Memory B cell (primary cell): Measurements from ENCODE around the gene DNAJC6.

Source experiments
- ATAC-seq: fragments of 150-1000 bp; cut with Tn5 transposase; 2 replicates; pipeline ENCODE4 v1.10.0; 2021; ENCODE audit warnings: low read depth, mild to moderate bottlenecking, moderate library complexity
- DNase-seq, 2 donors: peaks; one replicate each; pipeline ENCODE4 v3.0.0; 2022; ENCODE audit warnings: low spot score in 2 of 2
- H3K27ac Mint-ChIP-seq: one replicate; pipeline ENCODE4 v1.8.0; 2022; ENCODE audit warnings: mild to moderate bottlenecking, moderate library complexity, mixed read lengths
- H3K27me3 Mint-ChIP-seq: one replicate; pipeline ENCODE4 v1.8.0; 2022; ENCODE audit warnings: mixed read lengths
- H3K36me3 Mint-ChIP-seq: one replicate; pipeline ENCODE4 v1.8.0; 2022; ENCODE audit warnings: mild to moderate bottlenecking, mixed read lengths
- H3K4me1 Mint-ChIP-seq: one replicate; pipeline ENCODE4 v1.8.0; 2022; ENCODE audit warnings: mixed read lengths
- H3K4me3 Mint-ChIP-seq: one replicate; pipeline ENCODE4 v1.8.0; 2022; ENCODE audit warnings: mild to moderate bottlenecking, moderate library complexity, mixed read lengths
- H3K9me3 Mint-ChIP-seq: one replicate; pipeline ENCODE4 v1.8.0; 2022; ENCODE audit warnings: mixed read lengths

The DNAJC6 gene

GRCh38 chr1:65388908-65389695, 79.8 kb downstream of the DNAJC6 start:
- ATAC-seq = no peak
- H3K27ac Mint-ChIP-seq = no peak overlapping the region

GRCh38 chr1:65392497-65392896, 83.2 kb downstream of the DNAJC6 start:
- H3K4me1 Mint-ChIP-seq = no peaks in the 10 kb centered on the region
- H3K27ac Mint-ChIP-seq = no peak overlapping the region
- H3K36me3 Mint-ChIP-seq = peaks cover 1% of the 10 kb centered on the region
- no peak for ATAC-seq
- no peak for DNase-seq
- no peaks in the 10 kb centered on the region for H3K27me3 Mint-ChIP-seq
- no peak overlapping the region for H3K4me3 Mint-ChIP-seq
- no peaks in the 10 kb centered on the region for H3K9me3 Mint-ChIP-seq

More at GRCh38 chr1:65388908-65389695, 79.8 kb downstream of the DNAJC6 start:
- Mint-ChIP-seq H3K27me3 (peaks cover 2% of the 10 kb centered on the region), H3K4me1 (no peaks in the 10 kb centered on the region), H3K9me3 (no peaks in the 10 kb centered on the region), H3K36me3 (no peaks in the 10 kb centered on the region), H3K4me3 (no peak overlapping the region)
- no peak for DNase-seq

GRCh38 chr1:65393347-65393746, 84.0 kb downstream of the DNAJC6 start:
- Mint-ChIP-seq H3K9me3 (no peaks in the 10 kb centered on the region), H3K27me3 (peaks cover under 1% of the 10 kb centered on the region), H3K4me3 (no peak overlapping the region), H3K27ac (no peak overlapping the region), H3K4me1 (no peaks in the 10 kb centered on the region), H3K36me3 (peaks cover 1% of the 10 kb centered on the region)
- ATAC-seq = no peak
- DNase-seq = no peak

DNA sequence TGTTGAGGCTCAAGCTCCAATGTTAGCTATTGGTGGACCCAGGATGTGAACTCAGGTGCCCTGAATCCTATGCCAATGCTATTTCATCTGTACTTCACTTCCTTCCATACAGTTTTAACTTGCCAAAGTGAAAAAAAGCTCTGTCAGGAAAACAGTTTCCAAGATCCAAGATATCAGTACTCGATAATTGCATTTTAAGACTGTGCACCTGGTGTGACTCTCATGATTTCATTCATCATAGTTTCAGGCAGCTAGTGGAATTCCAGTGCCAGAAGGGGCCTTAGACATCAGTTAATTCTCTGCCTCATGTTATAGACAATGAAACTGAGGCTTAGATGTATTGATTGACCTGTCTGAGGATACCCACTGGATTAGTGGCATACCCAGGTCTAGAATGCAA, 84.6 kb downstream of the DNAJC6 start:
- H3K36me3 Mint-ChIP-seq = peaks cover 1% of the 10 kb centered on the region
- H3K27me3 Mint-ChIP-seq = peaks cover 1% of the 10 kb centered on the region
- DNase-seq = no peak
- ATAC-seq = no peak
- H3K4me1 Mint-ChIP-seq = no peaks in the 10 kb centered on the region
- no peak overlapping the region for H3K27ac Mint-ChIP-seq
- no peak overlapping the region for H3K4me3 Mint-ChIP-seq
- H3K9me3 Mint-ChIP-seq = no peaks in the 10 kb centered on the region

- Mint-ChIP-seq H3K9me3 (no peaks in the 10 kb centered on the region), H3K4me1 (no peaks in the 10 kb centered on the region), H3K4me3 (no peak overlapping the region), H3K36me3 (peaks cover 1% of the 10 kb centered on the region), H3K27me3 (peaks cover 1% of the 10 kb centered on the region), H3K27ac (no peak overlapping the region)
- DNase-seq (no peak), ATAC-seq (no peak)
Observed at GRCh38 chr1:65395887-65396612, 86.7 kb downstream of the DNAJC6 start.

DNA sequence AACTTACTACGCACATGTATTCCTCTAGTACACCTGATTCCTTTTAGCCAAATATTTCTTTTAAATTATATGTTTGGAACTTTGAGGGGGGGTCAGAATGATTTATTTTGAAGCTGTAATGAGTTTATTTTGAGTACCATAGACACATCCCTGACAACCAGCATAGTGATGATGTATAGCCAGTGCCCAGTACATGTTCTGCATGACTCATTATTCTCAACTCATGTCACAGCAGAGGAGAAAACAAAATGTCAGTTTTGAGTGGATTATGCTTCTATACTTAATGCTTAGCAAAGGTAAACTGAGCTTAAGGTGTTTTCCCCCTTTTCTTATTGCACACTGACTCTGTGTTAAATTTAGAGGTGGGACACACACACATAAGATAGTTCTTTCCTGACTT, 88.7 kb downstream of the DNAJC6 start:
- Mint-ChIP-seq H3K27ac (no peak overlapping the region), H3K9me3 (no peaks in the 10 kb centered on the region), H3K4me3 (no peak overlapping the region), H3K36me3 (peaks cover 1% of the 10 kb centered on the region), H3K27me3 (peaks cover 1% of the 10 kb centered on the region), H3K4me1 (no peaks in the 10 kb centered on the region)
- DNase-seq = no peak
- ATAC-seq = no peak

GRCh38 chr1:65399003-65399402, 89.7 kb downstream of the DNAJC6 start:
- H3K9me3 Mint-ChIP-seq = no peaks in the 10 kb centered on the region
- peaks cover 1% of the 10 kb centered on the region for H3K27me3 Mint-ChIP-seq
- H3K27ac Mint-ChIP-seq = no peak overlapping the region
- no peaks in the 10 kb centered on the region for H3K4me1 Mint-ChIP-seq
- DNase-seq (no peak), ATAC-seq (no peak)
- peaks cover 1% of the 10 kb centered on the region for H3K36me3 Mint-ChIP-seq
- H3K4me3 Mint-ChIP-seq = no peak overlapping the region

GRCh38 chr1:65401612-65402011, 92.3 kb downstream of the DNAJC6 start:
- no peak for DNase-seq
- H3K4me3 Mint-ChIP-seq = no peak overlapping the region
- no peaks in the 10 kb centered on the region for H3K36me3 Mint-ChIP-seq
- no peak overlapping the region for H3K27ac Mint-ChIP-seq
- no peaks in the 10 kb centered on the region for H3K9me3 Mint-ChIP-seq
- no peak for ATAC-seq
- H3K27me3 Mint-ChIP-seq = peaks cover 6% of the 10 kb centered on the region
- H3K4me1 Mint-ChIP-seq = no peaks in the 10 kb centered on the region

GRCh38 chr1:65404941-65405340, 95.6 kb downstream of the DNAJC6 start:
- Mint-ChIP-seq H3K4me3 (no peak overlapping the region), H3K9me3 (peaks cover 3% of the 10 kb centered on the region), H3K4me1 (no peaks in the 10 kb centered on the region), H3K36me3 (peaks cover 3% of the 10 kb centered on the region), H3K27me3 (peaks cover 8% of the 10 kb centered on the region), H3K27ac (no peak overlapping the region)
- ATAC-seq (no peak), DNase-seq (no peak)

GRCh38 chr1:65407877-65408276, 98.5 kb downstream of the DNAJC6 start:
- Mint-ChIP-seq H3K27me3 (peaks cover 12% of the 10 kb centered on the region), H3K4me3 (no peak overlapping the region), H3K4me1 (no peaks in the 10 kb centered on the region), H3K9me3 (peaks cover 3% of the 10 kb centered on the region), H3K36me3 (peaks cover 3% of the 10 kb centered on the region), H3K27ac (no peak overlapping the region)
- no peak for DNase-seq
- ATAC-seq = no peak

- no peak for DNase-seq
- H3K36me3 Mint-ChIP-seq = peaks cover 3% of the 10 kb centered on the region
- peaks cover 15% of the 10 kb centered on the region for H3K27me3 Mint-ChIP-seq
- H3K27ac Mint-ChIP-seq = no peak overlapping the region
- ATAC-seq = no peak
- peaks cover 3% of the 10 kb centered on the region for H3K9me3 Mint-ChIP-seq
- no peaks in the 10 kb centered on the region for H3K4me1 Mint-ChIP-seq
- no peak overlapping the region for H3K4me3 Mint-ChIP-seq
Observed at GRCh38 chr1:65409314-65409713, 100.0 kb downstream of the DNAJC6 start.

- H3K4me3 Mint-ChIP-seq = no peak overlapping the region
- peaks cover 3% of the 10 kb centered on the region for H3K9me3 Mint-ChIP-seq
- H3K27me3 Mint-ChIP-seq = peaks cover 13% of the 10 kb centered on the region
- no peak for DNase-seq
- peaks cover 3% of the 10 kb centered on the region for H3K36me3 Mint-ChIP-seq
- no peaks in the 10 kb centered on the region for H3K4me1 Mint-ChIP-seq
- ATAC-seq = no peak
- H3K27ac Mint-ChIP-seq = no peak overlapping the region
Observed at GRCh38 chr1:65409816-65410326, 100.5 kb downstream of the DNAJC6 start.

DNA sequence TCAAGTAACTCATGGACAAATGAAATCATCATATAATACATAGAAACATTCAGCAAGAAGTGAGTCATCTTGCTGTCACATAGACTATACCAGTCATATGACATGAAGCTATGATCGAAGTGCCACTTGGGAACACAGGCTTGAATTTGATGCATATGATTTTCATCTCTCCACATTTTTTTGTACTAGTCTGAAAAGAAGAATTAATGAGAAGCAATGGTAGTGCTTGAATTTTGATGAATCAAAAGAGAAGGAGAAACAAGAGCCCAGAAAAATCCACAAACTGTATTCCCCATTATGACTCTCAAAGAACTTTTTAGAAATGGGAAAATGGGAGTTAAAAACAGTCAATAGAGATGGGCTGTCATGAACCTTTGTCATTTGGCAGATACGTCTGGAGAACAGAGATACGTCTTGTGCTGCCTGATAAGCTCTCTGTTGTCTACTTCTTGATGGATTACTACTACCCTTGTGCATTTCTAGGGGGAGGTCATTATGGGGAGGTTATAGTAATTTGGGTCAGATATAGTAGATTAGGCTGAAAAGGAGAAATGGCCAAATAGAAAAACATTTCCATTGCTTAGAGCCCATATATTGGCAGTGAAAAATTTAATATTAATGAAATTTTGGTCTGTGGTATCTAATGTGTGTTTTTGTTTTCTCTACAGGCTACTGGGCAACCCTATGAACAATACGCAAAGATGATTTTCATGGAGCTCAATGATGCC, 103.1 kb downstream of the DNAJC6 start:
- Mint-ChIP-seq H3K4me3 (no peak overlapping the region), H3K27me3 (peaks cover 10% of the 10 kb centered on the region), H3K9me3 (peaks cover 3% of the 10 kb centered on the region), H3K36me3 (peaks cover 3% of the 10 kb centered on the region), H3K27ac (no peak overlapping the region), H3K4me1 (no peaks in the 10 kb centered on the region)
- no peak for ATAC-seq
- no peak for DNase-seq

GRCh38 chr1:65412984-65413375, 103.6 kb downstream of the DNAJC6 start:
- Mint-ChIP-seq H3K9me3 (peaks cover 3% of the 10 kb centered on the region), H3K4me3 (no peak overlapping the region), H3K27ac (no peak overlapping the region), H3K4me1 (no peaks in the 10 kb centered on the region), H3K36me3 (peaks cover 3% of the 10 kb centered on the region), H3K27me3 (peaks cover 10% of the 10 kb centered on the region)
- no peak for ATAC-seq
- DNase-seq = no peak
